Thymus (tissue), 14 donors: ENCODE measurements around the gene OR5AN1. TPM values are rescaled to one million over a fixed set of nuclear protein-coding genes. Genes with fewer than 3 reads are reported as not detected.
"Not testable (repeated sequence)": the region's sequence is repeated elsewhere in the genome, so short reads cannot be mapped to it uniquely, and the experiment has no call there.

Experiments
- DNase-seq, 9 donors: peaks; one replicate each; pipeline ENCODE4 v3.0.0-alpha.2; 2013; ENCODE audit warnings: low spot score in 9 of 9, low read depth in 6 of 9, missing footprints in 1 of 9
- H3K27ac ChIP-seq, 2 donors: one replicate each; pipeline ENCODE4 v1.5.1; 2013; ENCODE audit warnings: control low read depth in 1 of 2, low read depth in 1 of 2, low read length in 1 of 2, mild to moderate bottlenecking in 1 of 2, moderate library complexity in 1 of 2
- H3K27me3 ChIP-seq, 2 donors: one replicate each; pipeline ENCODE4 v1.5.1; 2013; ENCODE audit warnings: low read length in 1 of 2; ENCODE audit not compliant: control insufficient read depth in 2 of 2, insufficient read depth in 1 of 2
- H3K36me3 ChIP-seq, 2 donors: one replicate each; pipeline ENCODE4 v1.5.1; 2013; ENCODE audit warnings: low read length in 1 of 2, mild to moderate bottlenecking in 1 of 2, moderate library complexity in 1 of 2; ENCODE audit not compliant: control insufficient read depth in 2 of 2, insufficient read depth in 2 of 2
- H3K4me1 ChIP-seq, 2 donors: one replicate each; pipeline ENCODE4 v1.5.1; 2013; ENCODE audit warnings: low read length in 2 of 2; ENCODE audit not compliant: control insufficient read depth in 2 of 2, insufficient read depth in 2 of 2
- H3K4me3 ChIP-seq, 2 donors: one replicate each; pipeline ENCODE4 v1.5.1; 2013; ENCODE audit warnings: low read length in 2 of 2, control low read depth in 1 of 2, mild to moderate bottlenecking in 1 of 2
- H3K9me3 ChIP-seq, 2 donors: one replicate each; pipeline ENCODE4 v1.5.1; 2013; ENCODE audit warnings: low read length in 1 of 2, mild to moderate bottlenecking in 1 of 2; ENCODE audit not compliant: control insufficient read depth in 2 of 2, insufficient read depth in 1 of 2
- WGBS: extraction: QIAGEN DNeasy Blood & Tissue Kit; methylation state at CpG from one replicate; pipeline ENCODE4 v1.1.7; 2013; 5-methylcytosine and 5-hydroxymethylcytosine counted together
- long read RNA-seq, 10 donors: transcript quantifications; one replicate each; lab custom pipeline, GENCODE V29; 2026
- polyA plus RNA-seq: library from polyadenylated mRNA; stranded (reverse); fragments of 200-250 nt; gene quantifications from one replicate; pipeline ENCODE4 v1.2.3, GENCODE V29; 2013
- total RNA-seq: library from RNA; stranded (reverse); fragments of 120-200 nt; gene quantifications from one replicate; pipeline ENCODE4 v1.2.4, GENCODE V29; 2013
- donor health status: healthy.

OR5AN1 gene
- total RNA-seq (not detected), polyA plus RNA-seq (under 0.01 TPM)
- long read RNA-seq, donor 1, result 0 reads
- long read RNA-seq, donor 2, result 0 reads
- long read RNA-seq, donor 3, result 0 reads
- long read RNA-seq, donor 4, result 0 reads
- long read RNA-seq, donor 5, result 0 reads
- long read RNA-seq, donor 6, result 0 reads
- long read RNA-seq, donor 7, result 0 reads
- long read RNA-seq, donor 8, result 0 reads
- long read RNA-seq, donor 9, result 0 reads
- long read RNA-seq, donor 10, result 0 reads

GRCh38 chr11:59358595-59358994 lies at the start of gene OR5AN1:
Gene OR5AN1, plus strand, starts transcription at chr11:59358895. Its CDS starts 5,564 bp downstream, at chr11:59364459.
- Histone ChIP-seq H3K4me1 (no peaks in the 10 kb centered on the region), H3K9me3 (no peaks in the 10 kb centered on the region), H3K27me3 (no peaks in the 10 kb centered on the region), H3K36me3 (no peaks in the 10 kb centered on the region), H3K27ac (no peak within 1 kb of the TSS), H3K4me3 (no peak within 1 kb of the TSS)
- 81% methylated on average over 3 of the region's 3 CpGs for WGBS
- no peak for DNase-seq

GRCh38 chr11:59335001-59335400 lies 23.7 kb upstream of the OR5AN1 start:
- DNase-seq, result no peak
- H3K9me3 ChIP-seq, result no peaks in the 10 kb centered on the region
- no peaks in the 10 kb centered on the region for H3K36me3 ChIP-seq
- no peaks in the 10 kb centered on the region for H3K4me1 ChIP-seq
- H3K27me3 ChIP-seq, result no peaks in the 10 kb centered on the region
- H3K4me3 ChIP-seq, result no peak overlapping the region
- H3K27ac ChIP-seq, result no peak overlapping the region

GRCh38 chr11:59336176-59336575 lies 22.5 kb upstream of the OR5AN1 start:
- Histone ChIP-seq H3K27ac (no peak overlapping the region), H3K4me1 (no peaks in the 10 kb centered on the region), H3K4me3 (no peak overlapping the region), H3K27me3 (no peaks in the 10 kb centered on the region), H3K36me3 (no peaks in the 10 kb centered on the region), H3K9me3 (no peaks in the 10 kb centered on the region)
- 90% methylated on average over 5 of the region's 5 CpGs for WGBS
- DNase-seq, result no peak

- no peaks in the 10 kb centered on the region for H3K36me3 ChIP-seq
- no peak overlapping the region for H3K27ac ChIP-seq
- no peak for DNase-seq
- H3K27me3 ChIP-seq, result no peaks in the 10 kb centered on the region
- H3K4me3 ChIP-seq, result no peak overlapping the region
- no peaks in the 10 kb centered on the region for H3K9me3 ChIP-seq
- no peaks in the 10 kb centered on the region for H3K4me1 ChIP-seq
Measured at GRCh38 chr11:59336931-59337330, 21.8 kb upstream of the OR5AN1 start.

GRCh38 chr11:59349657-59350056 lies 9.0 kb upstream of the OR5AN1 start:
- H3K4me1 ChIP-seq, H3K4me3 ChIP-seq, H3K27ac ChIP-seq, H3K27me3 ChIP-seq, H3K9me3 ChIP-seq, DNase-seq, H3K36me3 ChIP-seq: not testable (repeated sequence)
- 91% methylated on average over 5 of the region's 5 CpGs for WGBS

- Histone ChIP-seq H3K27me3 (no peaks in the 10 kb centered on the region), H3K27ac (no peak overlapping the region), H3K36me3 (no peaks in the 10 kb centered on the region), H3K4me3 (no peak overlapping the region), H3K4me1 (no peaks in the 10 kb centered on the region), H3K9me3 (no peaks in the 10 kb centered on the region)
- DNase-seq, result no peak
- 94% methylated on average over 4 of the region's 4 CpGs for WGBS
Measured at GRCh38 chr11:59355226-59355625, 3.5 kb upstream of the OR5AN1 start.

- Histone ChIP-seq H3K27ac (no peak overlapping the region), H3K27me3 (no peaks in the 10 kb centered on the region), H3K9me3 (no peaks in the 10 kb centered on the region), H3K4me3 (no peak overlapping the region), H3K4me1 (no peaks in the 10 kb centered on the region), H3K36me3 (no peaks in the 10 kb centered on the region)
- DNase-seq, result no peak
- 98% methylated on average over 1 of the region's 1 CpG for WGBS
Measured at GRCh38 chr11:59356561-59356960, 2.1 kb upstream of the OR5AN1 start.

GRCh38 chr11:59358020-59358419 lies 675 bp upstream of the OR5AN1 start:
- Histone ChIP-seq H3K9me3 (no peaks in the 10 kb centered on the region), H3K4me1 (no peaks in the 10 kb centered on the region), H3K36me3 (no peaks in the 10 kb centered on the region)

GRCh38 chr11:59365232-59366018 lies 6.7 kb downstream of the OR5AN1 start:
- Histone ChIP-seq H3K9me3 (no peaks in the 10 kb centered on the region), H3K27ac (no peak overlapping the region), H3K4me1 (peaks cover 0 to 6% of the 10 kb centered on the region in 2 donors), H3K4me3 (no peak overlapping the region), H3K36me3 (no peaks in the 10 kb centered on the region), H3K27me3 (no peaks in the 10 kb centered on the region)
- no peak for DNase-seq

More at GRCh38 chr11:59358020-59358419, 675 bp upstream of the OR5AN1 start:
- H3K27ac ChIP-seq, result no peak overlapping the region
- H3K4me3 ChIP-seq, result no peak overlapping the region
- DNase-seq, result no peak
- H3K27me3 ChIP-seq, result no peaks in the 10 kb centered on the region
